ENCODE results near the gene FAM184B. TPM values are rescaled to one million over a fixed set of nuclear protein-coding genes. Genes with fewer than 3 reads are reported as not detected.
A peak's percentile ranks its signal among the peaks of the same experiment; 100 is the strongest.

Gene FAM184B
- total and polyA plus RNA-seq, 2 of the 4 experiments (the other 2 are of a cell fraction), result 0.07 to 0.18 TPM

DNA sequence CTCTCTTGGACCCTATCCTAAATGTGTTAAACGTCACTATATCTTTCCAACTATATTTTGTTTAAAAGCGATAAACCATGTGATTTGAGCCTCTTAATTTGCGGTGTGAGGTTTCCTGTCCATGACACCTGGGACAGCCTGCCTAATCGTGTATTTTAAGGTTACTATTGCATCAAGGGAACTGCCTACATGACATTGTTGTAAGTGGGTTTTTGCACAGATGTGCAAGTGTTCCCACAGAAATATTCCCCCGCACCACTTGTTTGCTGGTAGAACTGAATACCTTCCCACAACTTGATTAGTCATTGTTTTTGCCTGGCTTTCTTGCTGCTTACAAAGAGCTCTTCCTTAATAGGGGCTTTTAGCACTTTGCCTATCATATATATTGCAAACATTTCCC, 5.1 kb upstream of the FAM184B start:
- in situ Hi-C loops (cut with MboI; ENCODE audit: low sequenced_read_pairs), result no loop called here
- DNase-seq, result peak; percentile 19

More for the DNA sequence above, 5.1 kb upstream of the FAM184B start:
- no TSS peak for BruUV-seq (replicated peaks)
- no peak overlapping the region for H3K4me3 ChIP-seq (ENCODE audit: insufficient read depth, low read depth, low read length)
- POLR2A ChIA-PET (ENCODE audit: unreplicated experiment), result no interaction called here
- H3K9me1 ChIP-seq (ENCODE audit: insufficient read depth, low read length), result no peaks in the 10 kb centered on the region
- H3K4me2 ChIP-seq (ENCODE audit: low read depth, low read length), result no peak overlapping the region
- CTCF ChIA-PET, result interaction anchor here (0.6 kb wide), 1 partner anchor 323 kb away, joined by 3 read pairs; no protein-coding TSS in a partner anchor
- H2BK20ac ChIP-seq (ENCODE audit: low read depth, low read length), result no peak overlapping the region
- H2AFZ ChIP-seq (replicated peaks; ENCODE audit: low read length, poor library complexity), result no peak overlapping the region
- H4K5ac ChIP-seq (ENCODE audit: low read depth, low read length), result no peak overlapping the region
- 71% methylated on average over 1 of the region's 5 CpGs; no CpG with 5 or more reads in 1 of the 2 experiments for WGBS, 2 experiments (ENCODE audit: extremely low coverage in 2 of 2, insufficient read length in 1 of 2)
- peaks cover 7% of the 10 kb centered on the region for H3K27me3 ChIP-seq (ENCODE audit: control insufficient read depth, insufficient read depth, low read length)
- H4K8ac ChIP-seq (ENCODE audit: low read depth in 2 of 2, low read length in 2 of 2), result no peak overlapping the region
- H2AK5ac ChIP-seq (ENCODE audit: low read depth, low read length), result no peak overlapping the region
- no peak overlapping the region for H3K56ac ChIP-seq (ENCODE audit: extremely low read depth, insufficient read depth, low read length)
- no peak overlapping the region for H2BK5ac ChIP-seq (ENCODE audit: low read depth, low read length, poor library complexity, severe bottlenecking)
- H3K9me3 ChIP-seq (ENCODE audit: control insufficient read depth, insufficient read depth, low read length), result no peaks in the 10 kb centered on the region
- H4K91ac ChIP-seq (ENCODE audit: insufficient read depth, low read depth, low read length), result no peak overlapping the region
- intact Hi-C loops (cut with micrococcal nuclease), result no loop called here
- H3K14ac ChIP-seq (replicated peaks; ENCODE audit: low read depth, low read length), result no peak overlapping the region
- H4K20me1 ChIP-seq (ENCODE audit: insufficient read depth, low read length), result no peaks in the 10 kb centered on the region
- no peak overlapping the region for H3K9ac ChIP-seq (ENCODE audit: low read depth, low read length)
- H2BK120ac ChIP-seq (ENCODE audit: low read depth, low read length), result no peak overlapping the region
- no peak overlapping the region for H3K23ac ChIP-seq (ENCODE audit: low read depth, low read length)
- no peak overlapping the region for H3K18ac ChIP-seq (ENCODE audit: low read depth, low read length)
- no peak overlapping the region for H2BK15ac ChIP-seq (ENCODE audit: low read depth, low read length)
- no peaks in the 10 kb centered on the region; a peak in 1 of 4 replicates for H3K79me1 ChIP-seq (ENCODE audit: low read depth in 1 of 2, low read length in 2 of 2)
- no peak overlapping the region for H3K4ac ChIP-seq (ENCODE audit: low read depth, low read length)
- TF ChIP-seq, protein P1, sequence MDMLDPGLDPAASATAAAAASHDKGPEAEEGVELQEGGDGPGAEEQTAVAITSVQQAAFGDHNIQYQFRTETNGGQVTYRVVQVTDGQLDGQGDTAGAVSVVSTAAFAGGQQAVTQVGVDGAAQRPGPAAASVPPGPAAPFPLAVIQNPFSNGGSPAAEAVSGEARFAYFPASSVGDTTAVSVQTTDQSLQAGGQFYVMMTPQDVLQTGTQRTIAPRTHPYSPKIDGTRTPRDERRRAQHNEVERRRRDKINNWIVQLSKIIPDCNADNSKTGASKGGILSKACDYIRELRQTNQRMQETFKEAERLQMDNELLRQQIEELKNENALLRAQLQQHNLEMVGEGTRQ (IDR thresholded peaks at IDR 0.05; ENCODE audit: low read depth, low read length), result no peak
- no peak for TF ChIP-seq RFX5 (IDR thresholded peaks at IDR 0.05; ENCODE audit: low read depth, low read length)
- no peak for TF ChIP-seq CHD1 (IDR thresholded peaks at IDR 0.05; ENCODE audit: low read depth, low read length)
- no peak for TF ChIP-seq FOS (IDR thresholded peaks at IDR 0.05; ENCODE audit: low read depth, low read length)
- TF ChIP-seq RCOR1 (IDR thresholded peaks at IDR 0.05; ENCODE audit: insufficient replicate concordance, low read length), result no peak
- TF ChIP-seq NFE2L2 (IDR thresholded peaks at IDR 0.05; ENCODE audit: low read depth, low read length), result no peak
- no peak for TF ChIP-seq MAZ (IDR thresholded peaks at IDR 0.05; ENCODE audit: borderline replicate concordance, low read depth, low read length)
- TF ChIP-seq SMC3 (IDR thresholded peaks at IDR 0.05; ENCODE audit: low read depth, low read length), result no peak
- no peak for ATAC-seq (ENCODE audit: low read depth)
- no peak overlapping the region for H2AK9ac ChIP-seq (replicated peaks; ENCODE audit: low read depth, low read length, poor library complexity)
- no peak overlapping the region for H3K27ac ChIP-seq (ENCODE audit: insufficient read depth, low read length)
- no peaks in the 10 kb centered on the region for H3K36me3 ChIP-seq (ENCODE audit: control insufficient read depth, insufficient read depth, low read length)
- peaks cover 7% of the 10 kb centered on the region; the same call in 1 of the 2 replicates for H3K4me1 ChIP-seq (ENCODE audit: control insufficient read depth, insufficient read depth, low read length)
- dilution Hi-C loops (cut with HindIII; ENCODE audit: low sequenced_read_pairs, unreplicated experiment), result no loop called here
